ENCODE data around the gene PDS5B. TPM values are rescaled to one million over a fixed set of nuclear protein-coding genes. Genes with fewer than 3 reads are reported as not detected.

Gene PDS5B
- total RNA-seq, 1 donor from 2014 or later = 55.9 TPM

- H3K27me3 Mint-ChIP-seq (ENCODE audit: insufficient read depth, low read depth) = no peaks in the 10 kb centered on the region
- H3K36me3 Mint-ChIP-seq = peaks cover 59% of the 10 kb centered on the region
These were observed 24.3 kb downstream of the PDS5B start for GRCh38 chr13:32610538-32610937.

GRCh38 chr13:32610977-32611376, 24.7 kb downstream of the PDS5B start:
- H3K27me3 Mint-ChIP-seq (ENCODE audit: insufficient read depth, low read depth) = no peaks in the 10 kb centered on the region
- Histone ChIP-seq H3K79me2 (ENCODE audit: low read depth) (peaks cover 100% of the 10 kb centered on the region), H3K4me2 (no peak overlapping the region), H3K9me3 (ENCODE audit: low read depth) (peaks cover 3% of the 10 kb centered on the region), H3K4me1 (no peaks in the 10 kb centered on the region), H3K4me3 (no peak overlapping the region), H3K27ac (no peak overlapping the region), H3F3A (ENCODE audit: low read depth) (no peaks in the 10 kb centered on the region), H3K27me3 (no peaks in the 10 kb centered on the region), H3K36me3 (peaks cover 10% of the 10 kb centered on the region), H2AFZ (replicated peaks) (no peak overlapping the region), H4K20me1 (ENCODE audit: low read depth) (peaks cover 13% of the 10 kb centered on the region), H3K9ac (no peak overlapping the region)
- H3K27ac Mint-ChIP-seq = no peak overlapping the region
- no peak for DNase-seq (ENCODE audit: low spot score)
- peaks cover 73% of the 10 kb centered on the region for H3K9me3 Mint-ChIP-seq
- TF ChIP-seq EZH2phosphoT487 (IDR thresholded peaks at IDR 0.05) (no peak), CTCF (IDR thresholded peaks at IDR 0.05) (no peak), EZH2 (IDR thresholded peaks at IDR 0.05) (no peak)
- H3K36me3 Mint-ChIP-seq = peaks cover 57% of the 10 kb centered on the region
- no peak overlapping the region for H3K4me3 Mint-ChIP-seq
- no peaks in the 10 kb centered on the region for H3K4me1 Mint-ChIP-seq

More at GRCh38 chr13:32610538-32610937, 24.3 kb downstream of the PDS5B start:
- no peaks in the 10 kb centered on the region for H3K4me1 Mint-ChIP-seq
- DNase-seq (ENCODE audit: low spot score) = no peak
- Histone ChIP-seq H3F3A (ENCODE audit: low read depth) (no peaks in the 10 kb centered on the region), H3K4me3 (no peak overlapping the region), H2AFZ (replicated peaks) (no peak overlapping the region), H3K9ac (no peak overlapping the region), H4K20me1 (ENCODE audit: low read depth) (peaks cover 13% of the 10 kb centered on the region), H3K4me2 (no peak overlapping the region), H3K36me3 (peaks cover 10% of the 10 kb centered on the region), H3K4me1 (no peaks in the 10 kb centered on the region), H3K79me2 (ENCODE audit: low read depth) (peaks cover 100% of the 10 kb centered on the region), H3K9me3 (ENCODE audit: low read depth) (peaks cover 3% of the 10 kb centered on the region), H3K27me3 (no peaks in the 10 kb centered on the region), H3K27ac (no peak overlapping the region)
- no peak overlapping the region for H3K27ac Mint-ChIP-seq
- TF ChIP-seq EZH2 (IDR thresholded peaks at IDR 0.05) = no peak
- TF ChIP-seq EZH2phosphoT487 (IDR thresholded peaks at IDR 0.05) = no peak
- no peak for TF ChIP-seq CTCF (IDR thresholded peaks at IDR 0.05)
- H3K4me3 Mint-ChIP-seq = no peak overlapping the region
- H3K9me3 Mint-ChIP-seq = peaks cover 73% of the 10 kb centered on the region

- H3K79me2 ChIP-seq (ENCODE audit: low read depth) = peaks cover 100% of the 10 kb centered on the region
- no peaks in the 10 kb centered on the region for H3K9me3 ChIP-seq (ENCODE audit: low read depth)
- DNase-seq (ENCODE audit: low spot score) = no peak
These were observed 30.7 kb downstream of the PDS5B start for GRCh38 chr13:32616883-32617511.

More at GRCh38 chr13:32616883-32617511, 30.7 kb downstream of the PDS5B start:
- no peaks in the 10 kb centered on the region for H3K4me1 Mint-ChIP-seq
- no peak overlapping the region for H2AFZ ChIP-seq (replicated peaks)
- H3K27me3 Mint-ChIP-seq (ENCODE audit: insufficient read depth, low read depth) = no peaks in the 10 kb centered on the region
- peaks cover 13% of the 10 kb centered on the region for H4K20me1 ChIP-seq (ENCODE audit: low read depth)
- TF ChIP-seq EZH2 (IDR thresholded peaks at IDR 0.05) (no peak), CTCF (IDR thresholded peaks at IDR 0.05) (no peak), EZH2phosphoT487 (IDR thresholded peaks at IDR 0.05) (no peak)
- no peak overlapping the region for H3K9ac ChIP-seq
- no peak overlapping the region for H3K27ac Mint-ChIP-seq
- H3K4me3 ChIP-seq = no peak overlapping the region
- no peaks in the 10 kb centered on the region for H3K27me3 ChIP-seq
- peaks cover 54% of the 10 kb centered on the region for H3K36me3 Mint-ChIP-seq
- H3K27ac ChIP-seq = no peak overlapping the region
- H3K4me2 ChIP-seq = no peak overlapping the region
- peaks cover 78% of the 10 kb centered on the region for H3K9me3 Mint-ChIP-seq
- no peaks in the 10 kb centered on the region for H3K4me1 ChIP-seq
- peaks cover 11% of the 10 kb centered on the region for H3K36me3 ChIP-seq
- no peak overlapping the region for H3K4me3 Mint-ChIP-seq
- H3F3A ChIP-seq (ENCODE audit: low read depth) = no peaks in the 10 kb centered on the region
